DMS79 treated with DMSO at 0.1 percent for 48 hours (cell line): Measurements from ENCODE around the gene ANTXR2.
"Not testable (repeated sequence)": the region's sequence is repeated elsewhere in the genome, so short reads cannot be mapped to it uniquely, and the experiment has no call there.

Experiments used
- DNase-seq: peaks from one replicate; lab custom pipeline; 2025; lab: John Stamatoyannopoulos, UW

ANTXR2 gene

DNA sequence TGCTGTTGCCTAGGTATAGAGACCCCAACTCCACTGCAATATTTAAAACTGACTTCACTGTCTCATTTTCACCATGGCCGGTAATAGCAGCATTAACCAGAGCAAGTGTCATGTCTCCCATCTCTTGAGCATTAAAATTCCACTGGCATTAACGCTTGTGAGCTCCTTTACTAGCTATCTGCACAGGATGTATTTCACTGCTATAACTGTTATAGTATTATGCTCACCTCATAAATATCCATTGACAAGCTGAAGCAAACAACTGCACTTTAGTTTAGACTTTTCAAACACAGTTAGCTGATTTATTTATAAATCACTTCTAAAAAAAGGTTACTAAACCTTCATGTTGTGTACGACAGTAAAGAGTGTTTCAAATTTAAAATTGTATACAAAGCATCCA, 157.8 kb downstream of the ANTXR2 start:
- no peak for DNase-seq

- no peak for DNase-seq
Observed at GRCh38 chr4:79913581-79913980, 159.4 kb downstream of the ANTXR2 start.

DNA sequence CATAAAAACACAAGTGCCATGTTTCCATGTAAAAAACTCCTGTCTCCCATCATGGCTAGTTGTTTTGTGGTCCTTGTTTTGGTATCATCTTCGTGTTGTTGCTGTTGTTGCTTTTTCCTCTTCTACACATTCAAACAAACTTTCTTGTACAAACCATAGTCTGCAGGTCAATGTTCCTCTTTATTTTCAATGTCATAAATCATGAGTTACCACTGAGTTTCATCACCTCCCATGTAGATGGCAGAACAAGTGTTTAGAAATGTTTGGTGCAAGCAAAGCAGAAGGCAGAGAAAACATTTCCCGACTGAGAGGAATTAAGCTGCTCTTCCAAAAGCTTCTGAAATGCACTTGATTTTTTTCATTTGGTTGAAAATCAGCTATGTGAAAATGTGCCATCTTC, 166.0 kb downstream of the ANTXR2 start:
- no peak for DNase-seq

DNA sequence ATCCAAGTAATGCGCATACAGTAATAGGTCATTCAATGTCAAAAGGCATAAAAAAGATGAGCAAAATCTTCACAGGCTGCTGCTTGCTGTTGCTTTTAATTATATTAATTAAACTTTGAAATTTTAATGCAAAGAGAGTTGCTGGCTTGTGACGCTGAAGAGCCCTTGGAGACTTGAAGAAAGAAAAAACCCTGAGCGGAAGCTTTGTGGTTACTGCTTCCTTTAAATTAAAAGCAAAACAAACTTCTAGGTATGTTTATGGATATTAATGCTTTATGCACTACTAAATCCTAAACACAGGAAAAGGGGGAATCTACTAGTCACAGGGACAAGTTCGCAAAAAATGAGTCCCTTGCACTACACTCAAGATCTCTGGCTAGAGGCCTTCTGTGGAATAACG, 166.7 kb downstream of the ANTXR2 start:
- DNase-seq: no peak

DNA sequence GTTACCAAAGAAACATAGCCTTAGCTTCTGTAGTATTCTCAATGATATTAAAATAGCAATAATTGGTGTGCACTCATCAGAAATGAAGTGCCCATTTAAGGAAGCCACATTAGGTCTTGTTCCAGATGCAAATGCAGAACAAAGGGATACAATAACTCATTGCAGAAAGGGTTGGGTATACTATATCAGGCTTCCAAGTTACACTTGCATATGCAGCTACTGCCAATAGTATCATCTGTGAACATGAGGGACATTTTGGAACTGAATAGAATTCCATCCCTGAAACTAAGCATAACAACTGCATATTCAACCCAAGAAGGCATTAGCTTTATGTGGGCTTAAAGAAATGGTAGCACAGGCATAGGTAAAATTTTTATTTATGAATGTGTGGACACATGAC, 167.8 kb downstream of the ANTXR2 start:
- DNase-seq: no peak

- DNase-seq: no peak
Observed at GRCh38 chr4:79904331-79904730, 168.7 kb downstream of the ANTXR2 start.

GRCh38 chr4:79900182-79900581, 172.8 kb downstream of the ANTXR2 start:
- DNase-seq: no peak

- DNase-seq: no peak
Observed at GRCh38 chr4:79899481-79899880, 173.5 kb downstream of the ANTXR2 start.

DNA sequence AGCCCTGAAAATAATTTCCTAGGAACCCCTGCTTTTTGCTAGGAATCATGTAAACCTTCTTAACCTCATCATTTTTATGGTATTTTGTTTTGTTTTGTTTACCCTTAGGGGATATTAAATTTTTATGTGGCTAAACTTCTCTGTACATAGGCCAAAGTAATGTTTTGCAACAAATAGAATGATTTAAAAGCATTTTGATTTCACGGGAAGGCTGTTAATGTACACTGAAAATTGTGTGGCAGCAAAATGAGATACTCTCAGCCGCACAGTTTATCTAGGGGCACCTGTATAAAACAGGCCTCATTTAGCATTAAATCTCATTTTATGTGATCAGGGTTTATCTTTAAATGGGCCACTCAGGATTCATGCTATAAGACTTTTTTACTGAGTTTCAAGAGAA, 175.0 kb downstream of the ANTXR2 start:
- DNase-seq: no peak

- no peak for DNase-seq
Observed at GRCh38 chr4:79897174-79897573, 175.9 kb downstream of the ANTXR2 start.

DNA sequence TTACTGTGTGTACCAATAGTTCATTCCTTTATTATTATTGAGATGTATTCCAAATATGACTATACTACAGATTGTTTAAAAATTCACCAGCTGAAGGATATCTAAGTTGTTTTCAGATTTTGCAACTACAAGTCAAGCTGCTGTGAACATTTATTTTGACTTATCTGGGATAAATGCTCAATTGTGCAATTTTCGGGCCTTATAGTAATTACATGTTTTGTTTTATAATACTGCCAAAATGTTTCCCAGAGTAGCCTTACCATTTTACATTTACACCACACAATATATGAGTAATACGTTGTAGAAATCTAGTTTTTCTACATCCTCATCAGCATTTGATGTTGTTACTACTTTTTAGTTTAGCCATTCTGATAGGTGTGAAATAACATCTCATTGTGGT, 179.6 kb downstream of the ANTXR2 start:
- DNase-seq: no peak

DNA sequence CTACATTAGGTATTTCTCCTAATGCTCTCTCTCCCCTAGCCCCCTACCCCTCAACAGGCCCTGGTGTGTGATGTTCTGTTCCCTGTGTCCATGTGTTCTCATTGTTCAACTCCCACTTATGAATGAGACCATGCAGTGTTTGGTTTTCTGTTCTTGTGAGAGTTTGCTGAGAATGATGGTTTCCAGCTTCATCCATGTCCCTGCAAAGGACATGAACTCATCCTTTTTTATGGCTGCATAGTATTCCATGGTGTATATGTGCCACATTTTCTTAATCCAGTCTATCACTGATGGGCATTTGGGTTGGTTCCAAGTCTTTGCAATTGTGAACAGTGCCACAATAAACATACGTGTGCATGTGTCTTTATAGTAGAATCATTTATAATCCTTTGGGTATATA, 184.0 kb downstream of the ANTXR2 start:
- not testable (repeated sequence) for DNase-seq

DNA sequence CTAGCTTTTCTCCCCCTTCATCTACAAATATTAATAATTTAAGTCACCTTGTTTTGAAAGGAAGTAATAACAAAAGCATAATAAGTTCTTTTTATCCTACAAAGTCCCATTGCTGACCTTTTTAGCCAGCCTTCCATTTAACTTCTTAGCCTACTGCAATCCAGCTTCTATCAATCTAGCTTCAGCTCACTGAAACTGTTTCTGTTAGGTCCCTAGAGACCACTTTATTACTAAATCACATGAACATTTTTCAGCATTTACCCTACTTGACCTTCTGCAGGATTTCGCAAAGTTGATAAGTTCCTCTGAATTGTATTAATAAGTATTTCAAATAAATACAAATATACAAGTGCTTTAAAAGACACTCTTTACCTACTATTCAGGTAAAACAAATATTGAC, 186.5 kb downstream of the ANTXR2 start:
- no peak for DNase-seq

- DNase-seq: no peak
Observed at GRCh38 chr4:79886021-79886420, 187.0 kb downstream of the ANTXR2 start.

DNA sequence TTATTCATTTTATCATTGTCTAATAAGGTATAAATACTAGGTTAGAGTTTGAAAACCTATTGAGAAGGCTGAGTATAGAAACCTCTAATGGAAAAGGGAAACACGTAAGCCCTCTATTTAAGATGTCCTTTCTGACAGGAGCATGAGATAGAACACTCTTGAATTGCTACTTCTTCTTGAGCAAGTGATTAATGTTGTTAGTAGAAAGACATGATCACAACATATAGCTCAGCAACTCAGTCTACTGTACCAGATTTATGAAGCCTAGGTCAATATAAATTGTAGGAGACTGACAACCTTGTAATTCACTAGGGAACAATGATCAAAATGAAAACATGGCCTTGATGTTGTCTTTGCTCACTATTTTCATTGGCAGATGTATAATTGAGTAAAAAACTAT, 189.7 kb downstream of the ANTXR2 start:
- no peak for DNase-seq

- no peak for DNase-seq
Observed at GRCh38 chr4:79882806-79883205, 190.2 kb downstream of the ANTXR2 start.

DNA sequence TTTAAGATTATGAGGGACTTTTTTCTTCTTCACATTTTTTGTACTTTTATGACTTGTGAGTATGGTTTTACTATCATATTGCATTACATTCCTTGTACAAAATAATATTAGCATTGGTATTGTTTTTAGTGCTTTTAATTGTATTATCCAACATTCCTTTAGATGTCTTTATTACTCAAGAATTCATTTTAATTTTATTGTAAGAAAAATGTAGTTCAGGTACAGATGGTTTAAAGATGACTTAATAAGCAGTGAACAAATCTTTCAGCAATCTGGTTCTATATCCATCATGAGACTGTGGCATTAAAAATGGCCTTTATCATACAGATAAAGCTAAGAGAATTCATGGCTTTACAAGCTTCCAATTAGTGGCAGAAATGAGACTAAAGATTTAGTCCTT, 191.6 kb downstream of the ANTXR2 start:
- DNase-seq: no peak

DNA sequence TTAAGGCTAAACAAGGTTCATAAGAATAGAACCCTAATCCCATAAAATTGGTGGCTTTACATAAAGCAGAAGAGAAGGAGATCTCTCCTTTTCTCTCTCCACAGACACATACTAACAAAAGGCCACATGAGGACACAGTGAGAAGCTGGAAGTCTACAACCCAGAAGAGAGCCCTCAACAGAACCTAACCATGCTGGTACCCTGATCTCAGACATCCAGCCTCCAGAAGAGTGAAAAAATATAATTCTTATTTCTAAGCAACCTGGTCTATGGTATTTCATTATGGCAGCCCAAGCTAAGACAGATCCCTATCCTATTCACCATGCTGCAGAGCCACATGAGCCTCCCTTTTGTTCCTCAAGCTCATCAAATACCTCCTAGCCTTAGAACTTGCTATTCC, 195.5 kb downstream of the ANTXR2 start:
- DNase-seq: no peak

DNA sequence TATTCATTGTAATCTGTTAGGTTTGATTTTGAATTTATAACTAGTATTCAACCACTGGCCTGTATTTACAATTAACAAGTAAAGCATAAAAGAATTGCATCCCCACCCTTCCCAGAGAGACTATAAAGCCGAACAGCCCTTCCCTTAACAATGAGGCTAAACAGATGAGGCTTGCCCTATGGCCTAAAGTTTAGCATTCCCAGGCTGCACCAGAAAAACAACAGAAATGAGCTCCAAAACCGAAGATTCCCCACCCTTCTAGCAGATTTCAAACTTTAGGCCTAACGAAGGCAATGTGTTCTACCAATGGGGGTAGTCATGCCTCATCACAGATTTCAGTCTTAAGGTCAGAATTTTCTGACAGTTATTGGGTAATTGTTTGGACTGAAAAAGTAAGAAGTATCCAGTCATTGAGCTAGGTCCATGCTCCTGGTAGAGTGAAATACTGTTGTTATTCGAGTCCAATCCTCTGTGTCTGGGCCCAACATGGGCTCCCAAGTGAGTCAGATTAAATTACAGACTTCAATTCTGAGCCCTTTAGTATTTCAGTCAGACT, 197.6 kb downstream of the ANTXR2 start:
- no peak for DNase-seq

- DNase-seq: no peak
Observed at GRCh38 chr4:79874197-79874596, 198.8 kb downstream of the ANTXR2 start.

GRCh38 chr4:79872738-79873137, 200.3 kb downstream of the ANTXR2 start:
- DNase-seq: no peak

DNA sequence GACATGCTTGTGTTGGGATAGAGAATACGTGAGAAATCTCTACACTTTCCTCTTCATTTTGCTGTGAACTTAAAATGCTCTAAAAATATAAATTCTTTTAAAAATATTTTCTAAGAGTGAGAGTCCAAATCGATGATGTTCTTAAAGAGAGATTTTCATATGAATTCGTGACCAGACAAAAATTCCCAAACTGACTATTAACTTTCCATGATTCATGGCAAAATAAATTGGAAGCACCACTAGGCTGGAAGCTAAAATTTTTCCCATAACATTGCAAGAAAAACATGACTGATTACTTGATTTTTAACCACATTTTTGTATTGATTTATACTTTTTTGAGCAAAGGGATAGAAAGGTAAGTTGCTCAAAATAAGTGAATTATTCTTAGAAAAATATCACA, 201.1 kb downstream of the ANTXR2 start:
- no peak for DNase-seq

GRCh38 chr4:79869597-79870237, 203.3 kb downstream of the ANTXR2 start:
- DNase-seq: no peak

- no peak for DNase-seq
Observed at GRCh38 chr4:79865201-79865597, 207.8 kb downstream of the ANTXR2 start.
